GM10248 (cell line): ENCODE measurements around the gene MIOX.

Experiments used
- CTCF ChIA-PET: fragments of 300-600 bp; sonication (Branson Sonifier 250); formaldehyde crosslinking; extraction: SDS; loops from one replicate; lab custom pipeline; 2021; ENCODE audit warnings: antibody characterized with exemption; lab: Yijun Ruan, JAX
- POLR2A ChIA-PET: fragments of 350-650 bp; sonication (Branson Sonifier 250); formaldehyde crosslinking; extraction: SDS; loops from one replicate; lab custom pipeline; 2020; ENCODE audit warnings: antibody characterized with exemption; lab: Yijun Ruan, JAX
- DNase-seq: peaks from one replicate; pipeline ENCODE4 v3.0.0; 2012; ENCODE audit errors: extremely low spot score
- TF ChIP-seq, protein P1 (sequence below): IDR thresholded peaks from 2 replicates; pipeline ENCODE4 v1.5.1; 2012; ENCODE audit warnings: mild to moderate bottlenecking, low read depth; ENCODE audit errors: extremely low read depth, missing control alignments, control extremely low read depth

Gene MIOX

DNA sequence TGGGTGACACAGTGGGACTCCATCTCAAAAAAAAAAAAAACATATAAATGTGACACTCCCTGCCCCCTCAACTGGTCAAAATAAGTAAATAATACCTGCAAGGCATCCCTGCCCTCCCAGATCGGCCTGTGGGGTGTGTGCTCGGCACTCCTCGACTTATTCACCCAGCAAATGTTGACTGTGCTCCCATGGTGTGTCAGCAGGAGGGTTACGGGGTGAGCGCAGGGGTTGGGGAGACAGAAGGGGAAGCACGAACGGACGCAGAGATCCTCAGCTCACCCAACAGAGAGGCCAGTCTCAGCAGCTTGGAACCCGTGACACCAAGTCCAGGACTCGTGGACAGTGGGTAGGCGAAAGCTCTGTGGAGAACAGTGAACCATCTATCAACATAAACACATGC, 6.9 kb upstream of the MIOX start:
- TF ChIP-seq, protein P1, sequence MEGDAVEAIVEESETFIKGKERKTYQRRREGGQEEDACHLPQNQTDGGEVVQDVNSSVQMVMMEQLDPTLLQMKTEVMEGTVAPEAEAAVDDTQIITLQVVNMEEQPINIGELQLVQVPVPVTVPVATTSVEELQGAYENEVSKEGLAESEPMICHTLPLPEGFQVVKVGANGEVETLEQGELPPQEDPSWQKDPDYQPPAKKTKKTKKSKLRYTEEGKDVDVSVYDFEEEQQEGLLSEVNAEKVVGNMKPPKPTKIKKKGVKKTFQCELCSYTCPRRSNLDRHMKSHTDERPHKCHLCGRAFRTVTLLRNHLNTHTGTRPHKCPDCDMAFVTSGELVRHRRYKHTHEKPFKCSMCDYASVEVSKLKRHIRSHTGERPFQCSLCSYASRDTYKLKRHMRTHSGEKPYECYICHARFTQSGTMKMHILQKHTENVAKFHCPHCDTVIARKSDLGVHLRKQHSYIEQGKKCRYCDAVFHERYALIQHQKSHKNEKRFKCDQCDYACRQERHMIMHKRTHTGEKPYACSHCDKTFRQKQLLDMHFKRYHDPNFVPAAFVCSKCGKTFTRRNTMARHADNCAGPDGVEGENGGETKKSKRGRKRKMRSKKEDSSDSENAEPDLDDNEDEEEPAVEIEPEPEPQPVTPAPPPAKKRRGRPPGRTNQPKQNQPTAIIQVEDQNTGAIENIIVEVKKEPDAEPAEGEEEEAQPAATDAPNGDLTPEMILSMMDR: no peak
- POLR2A ChIA-PET: no interaction called here
- CTCF ChIA-PET: interaction anchor here (1.4 to 2.5 kb wide), 3 partner anchors 8 to 203 kb away, joined by 3 to 7 read pairs (median 6); no protein-coding TSS in a partner anchor
- no peak for DNase-seq

GRCh38 chr22:50481045-50481439, 5.6 kb upstream of the MIOX start:
- CTCF ChIA-PET: interaction anchor here (1.4 to 2.5 kb wide), 3 partner anchors 9 to 204 kb away, joined by 3 to 6 read pairs (median 3); no protein-coding TSS in a partner anchor
- no peak for DNase-seq
- TF ChIP-seq, protein P1: no peak
- POLR2A ChIA-PET: no interaction called here

DNA sequence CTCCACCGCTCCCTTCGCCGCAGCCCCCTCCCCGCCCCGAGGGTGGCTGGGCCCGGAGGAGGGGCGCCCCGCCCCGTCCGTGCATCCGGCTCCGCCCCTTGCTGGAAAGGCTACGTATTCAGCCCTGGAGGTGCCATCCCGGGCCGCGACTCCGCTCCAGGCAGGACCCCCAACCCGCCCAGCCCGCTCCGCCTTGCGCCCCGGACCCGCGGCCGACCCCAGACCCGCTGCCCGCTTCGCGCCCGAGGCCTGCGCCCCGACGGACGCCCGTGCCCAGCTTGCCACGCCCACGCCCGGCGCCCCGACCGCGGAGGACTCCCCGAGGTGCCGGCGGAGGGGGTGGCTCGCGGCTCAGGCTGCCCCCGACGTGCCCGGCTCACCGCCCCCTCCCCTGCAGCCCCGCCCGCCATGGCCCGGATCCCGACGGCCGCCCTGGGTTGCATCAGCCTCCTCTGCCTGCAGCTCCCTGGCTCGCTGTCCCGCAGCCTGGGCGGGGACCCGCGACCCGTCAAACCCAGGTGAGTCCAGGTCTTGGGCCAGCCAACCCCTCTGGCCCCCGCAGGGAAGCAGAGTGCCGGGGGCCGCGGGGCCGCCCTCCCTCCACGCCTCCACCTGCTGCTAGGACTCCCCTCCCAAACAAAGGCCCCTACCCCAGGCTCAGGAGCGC, 5.1 kb upstream of the MIOX start, which contains the start of gene ADM2:
Gene ADM2 (plus strand): TSS at position 104 of the 667 bp plus-strand sequence. CDS start 305 bp downstream, at position 409.
- DNase-seq: peak; percentile 69
- CTCF ChIA-PET: interaction anchor here (1.4 kb wide), 1 partner anchor 16 kb away, joined by 3 read pairs; no protein-coding TSS in a partner anchor
- POLR2A ChIA-PET: no interaction called here
- TF ChIP-seq, protein P1: no peak

DNA sequence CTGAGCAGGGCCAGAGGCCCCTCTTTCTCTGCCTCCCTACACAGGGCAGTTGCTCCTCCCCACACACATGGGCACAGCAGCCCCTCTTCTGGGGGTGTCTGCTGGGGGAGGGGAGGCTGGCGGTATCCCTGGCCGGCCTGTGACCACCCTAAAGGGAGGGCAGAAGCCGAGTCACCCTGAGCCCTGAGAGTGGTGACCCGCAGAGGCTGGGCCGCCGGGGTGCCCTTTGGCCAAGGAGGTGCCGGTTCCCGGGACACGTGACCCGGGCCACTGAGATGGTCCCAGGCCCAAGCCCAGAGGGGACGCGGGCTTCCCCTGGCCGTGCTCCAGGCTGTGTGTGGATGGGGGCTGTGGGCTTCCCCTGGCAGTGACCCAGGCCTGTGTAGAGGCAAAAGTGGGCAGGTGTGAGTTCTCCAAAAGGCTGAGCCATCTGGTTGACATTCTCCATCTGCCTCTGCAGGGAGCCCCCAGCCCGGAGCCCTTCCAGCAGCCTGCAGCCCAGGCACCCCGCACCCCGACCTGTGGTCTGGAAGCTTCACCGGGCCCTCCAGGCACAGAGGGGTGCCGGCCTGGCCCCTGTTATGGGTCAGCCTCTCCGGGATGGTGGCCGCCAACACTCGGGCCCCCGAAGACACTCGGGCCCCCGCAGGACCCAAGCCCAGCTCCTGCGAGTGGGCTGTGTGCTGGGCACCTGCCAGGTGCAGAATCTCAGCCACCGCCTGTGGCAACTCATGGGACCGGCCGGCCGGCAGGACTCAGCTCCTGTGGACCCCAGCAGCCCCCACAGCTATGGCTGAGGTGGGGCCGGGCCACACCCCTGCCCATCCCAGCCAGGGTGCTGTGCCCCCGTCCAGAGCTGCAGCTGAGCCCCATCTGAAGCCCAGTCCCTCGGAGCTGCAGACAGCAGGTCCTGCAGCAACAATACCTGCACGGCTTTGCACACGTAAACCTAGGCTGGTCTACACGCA, 4.3 kb upstream of the MIOX start:
- ChIA-PET POLR2A (no interaction called here), CTCF (interaction anchor here (1.4 kb wide), 1 partner anchor 15 kb away, joined by 3 read pairs; no protein-coding TSS in a partner anchor)
- DNase-seq: no peak
- TF ChIP-seq, protein P1: no peak

DNA sequence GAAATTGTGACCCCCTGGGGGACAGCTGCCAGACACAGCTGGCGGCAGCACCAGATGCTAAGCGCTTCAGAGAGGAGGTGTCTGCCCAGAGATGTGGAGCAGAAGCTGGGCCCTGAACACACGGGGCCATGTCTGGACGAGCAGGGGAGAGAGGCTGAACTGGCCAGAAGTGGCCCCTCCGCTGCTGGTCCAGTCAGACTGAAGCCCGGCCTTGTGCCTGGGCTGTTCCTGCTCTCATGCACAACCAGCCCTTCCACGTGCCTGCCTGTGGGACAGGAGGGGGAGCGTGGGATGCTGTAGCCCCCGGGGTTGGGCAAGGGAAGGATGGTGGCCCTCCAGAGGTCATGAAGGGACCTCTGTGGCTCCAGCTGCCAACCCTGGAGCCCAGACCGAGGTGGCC, 3.6 kb upstream of the MIOX start:
- no peak for DNase-seq
- TF ChIP-seq, protein P1: no peak
- ChIA-PET CTCF (no interaction called here), POLR2A (interaction anchor here (0.6 kb wide), 1 partner anchor 52 kb away, joined by 8 read pairs; no protein-coding TSS in a partner anchor)

DNA sequence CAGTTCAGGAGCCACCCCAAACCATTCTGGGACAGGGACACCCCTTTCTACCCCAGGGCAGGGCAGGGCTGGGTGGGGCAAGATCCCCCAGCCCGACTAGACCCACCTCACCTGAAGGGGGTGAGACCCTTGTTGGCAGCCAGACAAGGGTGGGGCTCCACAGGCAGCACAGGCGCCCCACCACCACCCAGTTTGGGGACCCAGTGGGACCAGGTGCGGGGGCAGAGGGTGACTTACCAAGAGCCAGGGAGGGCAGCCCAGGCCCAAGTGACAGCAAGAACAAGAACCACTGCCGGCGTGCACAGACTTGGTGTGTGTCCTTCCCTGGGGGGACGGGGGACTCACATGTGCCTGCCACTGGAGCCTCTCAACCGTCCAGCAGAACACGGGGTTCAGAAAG, 3.1 kb upstream of the MIOX start:
- CTCF ChIA-PET: interaction anchor here (1.0 to 2.1 kb wide), 4 partner anchors 11 to 42 kb away, joined by 3 to 8 read pairs (median 4); partner anchors contain the start of gene SCO2
- POLR2A ChIA-PET: interaction anchor here (0.6 kb wide), 1 partner anchor 51 kb away, joined by 8 read pairs; no protein-coding TSS in a partner anchor
- no peak for DNase-seq
- TF ChIP-seq, protein P1: no peak
